Endothelial cell of umbilical vein (primary cell): ENCODE data around the gene DDIT3. TPM values are rescaled to one million over a fixed set of nuclear protein-coding genes. Genes with fewer than 3 reads are reported as not detected.

Source experiments
- BruUV-seq: library from RNA; stranded (reverse); fragments of 400-500 nt; replicated peaks from 2 replicates; lab custom pipeline; 2021; lab: Mats Ljungman, UMichigan
- CTCF ChIA-PET: fragments of 300-600, 350-600 bp; sonication (Branson Sonifier 250); formaldehyde crosslinking; loops from one replicate; lab custom pipeline; 2021; ENCODE audit warnings: antibody characterized with exemption, inconsistent platforms; lab: Charles Lee
- POLR2A ChIA-PET: fragments of 300-600, 350-600 bp; sonication (Branson Sonifier 250); formaldehyde crosslinking; loops from one replicate; lab custom pipeline; 2021; ENCODE audit warnings: antibody characterized with exemption, inconsistent platforms; lab: Charles Lee
- DNase-seq: peaks from one replicate; pipeline ENCODE4 v3.0.0-alpha.2; 2011; ENCODE audit warnings: low read depth, low spot score
- FAIRE-seq: peaks from 2 replicates; lab custom pipeline; 2011; peaks lifted over from hg19 to GRCh38; lab: Jason Lieb, UNC
- H2AFZ ChIP-seq: 2 replicates; pipeline ENCODE4 v1.6.0; 2012; ENCODE audit warnings: low read depth, low read length, control low read depth, inconsistent platforms
- H3K27ac ChIP-seq: 2 replicates; pipeline ENCODE4 v1.5.1; 2011; ENCODE audit warnings: low read depth, mild to moderate bottlenecking, control low read depth, low read length, moderate library complexity; ENCODE audit not compliant: insufficient read depth
- H3K27me3 ChIP-seq, 2 experiments: 2 replicates each; pipeline versions ENCODE4 v1.6.0 to v1.6.1; 2011; ENCODE audit warnings: low read length in 2 of 2, mixed read lengths in 1 of 2; ENCODE audit not compliant: control insufficient read depth in 2 of 2, insufficient read depth in 2 of 2
- H3K36me3 ChIP-seq, 2 experiments: 2 replicates in 1 of 2; 3 replicates in 1 of 2; pipeline ENCODE4 v1.5.1; 2011; ENCODE audit warnings: low read length in 2 of 2, mild to moderate bottlenecking in 1 of 2, moderate library complexity in 1 of 2; ENCODE audit not compliant: control insufficient read depth in 2 of 2, insufficient read depth in 2 of 2; ENCODE audit errors: extremely low read depth in 1 of 2
- H3K4me1 ChIP-seq: 3 replicates; pipeline ENCODE4 v1.5.1; 2011; ENCODE audit warnings: mild to moderate bottlenecking, low read length; ENCODE audit not compliant: control insufficient read depth, insufficient read depth; ENCODE audit errors: extremely low read depth
- H3K4me2 ChIP-seq: 2 replicates; pipeline ENCODE4 v1.6.1; 2011; ENCODE audit warnings: low read length, control low read depth, mixed read lengths; ENCODE audit not compliant: insufficient read depth
- H3K4me3 ChIP-seq, 3 experiments: fragments of 200-600 bp in 1 of 3; sonication (generic), shearing (Covaris generic) in 1 of 3; replicated peaks in 1 of 3; 2 replicates each; pipeline ENCODE4 v1.5.1; 2011 to 2016; ENCODE audit warnings: control low read depth in 3 of 3, low read length in 3 of 3, mild to moderate bottlenecking in 2 of 3, inconsistent platforms in 1 of 3, low read depth in 1 of 3, moderate library complexity in 1 of 3; ENCODE audit not compliant: insufficient read depth in 1 of 3
- H3K79me2 ChIP-seq: 2 replicates; pipeline ENCODE4 v1.6.0; 2012; ENCODE audit warnings: low read length, inconsistent platforms; ENCODE audit not compliant: control insufficient read depth, insufficient read depth
- H3K9ac ChIP-seq: replicated peaks from 2 replicates; pipeline ENCODE3; 2011; ENCODE audit warnings: low read length, control low read depth; ENCODE audit not compliant: insufficient read depth; ENCODE audit errors: extremely low read depth
- H3K9me1 ChIP-seq: replicated peaks from 3 replicates; pipeline ENCODE4 v1.6.0; 2011; ENCODE audit warnings: mild to moderate bottlenecking, low read length; ENCODE audit not compliant: control insufficient read depth, insufficient read depth; ENCODE audit errors: extremely low read depth
- H3K9me3 ChIP-seq: replicated peaks from 2 replicates; pipeline ENCODE4 v1.5.1; 2012; ENCODE audit warnings: low read length, inconsistent platforms; ENCODE audit not compliant: control insufficient read depth, insufficient read depth
- H4K20me1 ChIP-seq: replicated peaks from 2 replicates; pipeline ENCODE3; 2011; ENCODE audit warnings: mild to moderate bottlenecking, low read length; ENCODE audit not compliant: control insufficient read depth, insufficient read depth; ENCODE audit errors: extremely low read depth
- EZH2 ChIP-seq: IDR thresholded peaks from 2 replicates; pipeline ENCODE4 v1.6.1; 2012; ENCODE audit warnings: borderline replicate concordance, low read depth, mild to moderate bottlenecking, moderate library complexity, low read length, inconsistent platforms; ENCODE audit not compliant: severe bottlenecking
- FOS ChIP-seq: IDR thresholded peaks from 2 replicates; pipeline ENCODE4 v1.6.1; 2011; ENCODE audit warnings: mild to moderate bottlenecking, low read length, moderate library complexity, borderline replicate concordance; ENCODE audit not compliant: insufficient read depth
- GATA2 ChIP-seq: IDR thresholded peaks from 2 replicates; pipeline ENCODE4 v1.7.0; 2011; ENCODE audit warnings: low read depth, mild to moderate bottlenecking, moderate library complexity, mixed read lengths, low read length; ENCODE audit not compliant: insufficient read length, insufficient read depth
- JUN ChIP-seq: IDR thresholded peaks from 2 replicates; pipeline ENCODE4 v1.6.1; 2011; ENCODE audit warnings: borderline replicate concordance, low read depth; ENCODE audit not compliant: insufficient read length, insufficient read depth
- MYC ChIP-seq: IDR thresholded peaks from one replicate; pipeline ENCODE4 v1.6.1; 2011; ENCODE audit warnings: mild to moderate bottlenecking, low read depth, low read length
- POLR2A ChIP-seq: IDR thresholded peaks from 2 replicates; pipeline ENCODE4 v1.6.1; 2012; ENCODE audit warnings: low read depth, mild to moderate bottlenecking, control low read depth, low read length
- POLR2AphosphoS5 ChIP-seq: IDR thresholded peaks from 2 replicates; pipeline ENCODE4 v1.6.1; 2012; ENCODE audit warnings: low read depth, mild to moderate bottlenecking, control low read depth, low read length, moderate library complexity; ENCODE audit not compliant: insufficient read depth
- dilution Hi-C: fragments of 300-500 bp; cut with MboI; formaldehyde crosslinking; loops from one replicate; pipeline ENCODE4 v1.15.0; 2019; ENCODE audit warnings: low sequenced_read_pairs; ENCODE audit not compliant: extremely low pct_ligation_motif_present
- intact Hi-C: fragments of 100-400 bp; cut with micrococcal nuclease; formaldehyde crosslinking; loops from one replicate; pipeline ENCODE4 v1.10.0; 2022
- polyA plus RNA-seq, 4 experiments: library from polyadenylated mRNA; depleted of rRNA in 3 of 4; stranded (reverse) in 3 of 4; unstranded in 1 of 4; fragments of >200 nt; gene quantifications; 2 replicates each; pipeline versions ENCODE4 v1.2.1 to v1.2.3, GENCODE V29; 2011 to 2012; ENCODE audit warnings: missing spikeins in 1 of 4
- total RNA-seq: library from RNA; stranded (reverse); gene quantifications from 2 replicates; pipeline ENCODE4 v1.2.3, GENCODE V29; 2021
- TF ChIP-seq, protein P1 (sequence below): IDR thresholded peaks from 2 replicates; pipeline ENCODE4 v1.6.1; 2011; ENCODE audit not compliant: insufficient read depth, insufficient read length
- TF ChIP-seq, protein P2 (sequence below), 2 donors: IDR thresholded peaks; 1 replicate in 1 of 2; 2 replicates in 1 of 2; pipeline ENCODE4 v1.5.1; 2011; ENCODE audit warnings: low read length in 2 of 2, mild to moderate bottlenecking in 2 of 2, moderate library complexity in 2 of 2, control low read depth in 1 of 2, inconsistent platforms in 1 of 2, low read depth in 1 of 2; ENCODE audit not compliant: insufficient read depth in 1 of 2; ENCODE audit errors: extremely low read depth in 1 of 2

Gene DDIT3
- total and polyA plus RNA-seq, 2 donors (not counting 3 experiments of a cell fraction or from before 2014, with no cell fraction given), result 13.7 to 22.0 TPM

DNA sequence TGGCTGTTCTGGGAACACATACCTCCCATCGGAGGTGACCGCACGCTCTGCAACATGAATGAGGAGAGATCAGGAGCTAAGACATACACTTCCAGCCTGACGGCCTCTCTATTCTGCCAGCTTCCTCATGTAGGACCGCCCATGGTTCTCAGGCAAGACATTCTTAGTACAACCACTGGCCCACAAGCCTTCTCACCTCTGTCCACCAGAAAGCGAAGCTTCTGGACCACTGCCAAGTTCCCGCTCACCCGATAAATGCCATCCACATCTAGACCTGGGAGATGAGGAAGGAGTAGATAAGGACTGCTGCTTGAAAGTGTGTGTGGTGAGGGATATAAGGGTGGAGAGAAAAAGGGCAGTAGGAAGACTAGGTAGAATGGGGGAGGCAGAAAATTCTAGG is 45.9 kb downstream of the DDIT3 start:
- POLR2A ChIA-PET, result no interaction called here
- Histone ChIP-seq H4K20me1 (no peaks in the 10 kb centered on the region), H3K27ac (no peak overlapping the region), H3K27me3 (peaks cover 48 to 66% of the 10 kb centered on the region in 2 experiments), H3K9me3 (no peaks in the 10 kb centered on the region), H3K79me2 (no peaks in the 10 kb centered on the region), H3K4me1 (peaks cover 8% of the 10 kb centered on the region), H2AFZ (no peak overlapping the region), H3K4me3 (no peak overlapping the region), H3K9me1 (no peaks in the 10 kb centered on the region), H3K36me3 (no peaks in the 10 kb centered on the region), H3K9ac (no peak overlapping the region), H3K4me2 (no peak overlapping the region)
- intact Hi-C loops, result no loop called here
- FAIRE-seq (no peak), DNase-seq (no peak)
- dilution Hi-C loops, result no loop called here
- CTCF ChIA-PET, result interaction anchor here (1.2 to 2.8 kb wide), 5 partner anchors 9 to 109 kb away, joined by 3 to 18 read pairs (median 4); partner anchors contain the start of genes GLI1 and MARS1
- BruUV-seq, result no TSS peak
- TF ChIP-seq JUN (no peak), GATA2 (no peak), POLR2AphosphoS5 (no peak), POLR2A (no peak), FOS (no peak), MYC (no peak), EZH2 (no peak)
- TF ChIP-seq, protein P1, sequence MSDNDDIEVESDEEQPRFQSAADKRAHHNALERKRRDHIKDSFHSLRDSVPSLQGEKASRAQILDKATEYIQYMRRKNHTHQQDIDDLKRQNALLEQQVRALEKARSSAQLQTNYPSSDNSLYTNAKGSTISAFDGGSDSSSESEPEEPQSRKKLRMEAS, result no peak
- TF ChIP-seq, protein P2, sequence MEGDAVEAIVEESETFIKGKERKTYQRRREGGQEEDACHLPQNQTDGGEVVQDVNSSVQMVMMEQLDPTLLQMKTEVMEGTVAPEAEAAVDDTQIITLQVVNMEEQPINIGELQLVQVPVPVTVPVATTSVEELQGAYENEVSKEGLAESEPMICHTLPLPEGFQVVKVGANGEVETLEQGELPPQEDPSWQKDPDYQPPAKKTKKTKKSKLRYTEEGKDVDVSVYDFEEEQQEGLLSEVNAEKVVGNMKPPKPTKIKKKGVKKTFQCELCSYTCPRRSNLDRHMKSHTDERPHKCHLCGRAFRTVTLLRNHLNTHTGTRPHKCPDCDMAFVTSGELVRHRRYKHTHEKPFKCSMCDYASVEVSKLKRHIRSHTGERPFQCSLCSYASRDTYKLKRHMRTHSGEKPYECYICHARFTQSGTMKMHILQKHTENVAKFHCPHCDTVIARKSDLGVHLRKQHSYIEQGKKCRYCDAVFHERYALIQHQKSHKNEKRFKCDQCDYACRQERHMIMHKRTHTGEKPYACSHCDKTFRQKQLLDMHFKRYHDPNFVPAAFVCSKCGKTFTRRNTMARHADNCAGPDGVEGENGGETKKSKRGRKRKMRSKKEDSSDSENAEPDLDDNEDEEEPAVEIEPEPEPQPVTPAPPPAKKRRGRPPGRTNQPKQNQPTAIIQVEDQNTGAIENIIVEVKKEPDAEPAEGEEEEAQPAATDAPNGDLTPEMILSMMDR (IDR thresholded peaks at IDR 0.05; ENCODE audit: extremely low read depth in 1 of 2, insufficient read depth in 1 of 2, low read depth in 1 of 2, low read length in 2 of 2), result no peak
